AG10803 (cell line): ENCODE data around the gene CERS6.
A peak's percentile ranks its signal among the peaks of the same experiment; 100 is the strongest.

Experiments used
- DNase-seq: peaks from one replicate; pipeline ENCODE4 v3.0.0; 2010; ENCODE audit warnings: low read depth
- H3K4me3 ChIP-seq: 2 replicates; pipeline ENCODE4 v1.5.1; 2011; ENCODE audit warnings: mild to moderate bottlenecking, low read length, control low read depth
- CTCF ChIP-seq: conservative IDR thresholded peaks from 2 replicates; pipeline ENCODE4 v1.5.1; 2011; ENCODE audit warnings: mild to moderate bottlenecking, low read length, control low read depth, inconsistent platforms

CERS6 gene

GRCh38 chr2:168550670-168551069 is 94.6 kb downstream of the CERS6 start:
- TF ChIP-seq CTCF = no peak
- no peak overlapping the region for H3K4me3 ChIP-seq
- DNase-seq = peak; percentile 27

GRCh38 chr2:168552450-168552856 is 96.4 kb downstream of the CERS6 start:
- TF ChIP-seq CTCF = no peak
- DNase-seq = no peak
- no peak overlapping the region for H3K4me3 ChIP-seq

- no peak for TF ChIP-seq CTCF
- no peak overlapping the region for H3K4me3 ChIP-seq
- no peak for DNase-seq
Measured at GRCh38 chr2:168555283-168555682, 99.2 kb downstream of the CERS6 start.

GRCh38 chr2:168559187-168559586 is 103.1 kb downstream of the CERS6 start:
- TF ChIP-seq CTCF = no peak
- DNase-seq = no peak
- no peak overlapping the region for H3K4me3 ChIP-seq

GRCh38 chr2:168560817-168561499 is 104.9 kb downstream of the CERS6 start:
- no peak for DNase-seq
- no peak overlapping the region for H3K4me3 ChIP-seq
- TF ChIP-seq CTCF = no peak

- no peak overlapping the region for H3K4me3 ChIP-seq
- no peak for TF ChIP-seq CTCF
- no peak for DNase-seq
Measured at GRCh38 chr2:168561991-168562390, 105.9 kb downstream of the CERS6 start.

- H3K4me3 ChIP-seq = no peak overlapping the region
- no peak for TF ChIP-seq CTCF
- no peak for DNase-seq
Measured at GRCh38 chr2:168562971-168563370, 106.9 kb downstream of the CERS6 start.
